MM.1S (cell line): ENCODE measurements around the gene SCAMP3.
A peak's percentile ranks its signal among the peaks of the same experiment; 100 is the strongest.

Experiments
- DNase-seq: peaks from one replicate; pipeline ENCODE4 v3.0.0-alpha.2; 2015
- H2AFZ ChIP-seq: fragments of 300-600 bp; sonication (generic); 2 replicates; pipeline ENCODE4 v1.6.0; 2016; ENCODE audit warnings: antibody characterized with exemption, low read length
- H3F3A ChIP-seq: fragments of 300-600 bp; sonication (generic); 2 replicates; pipeline ENCODE4 v1.6.1; 2016; ENCODE audit warnings: mild to moderate bottlenecking, antibody characterized with exemption, low read length, moderate library complexity, mixed read lengths; ENCODE audit not compliant: insufficient read depth
- H3K27ac ChIP-seq: fragments of 300-600 bp; sonication (generic); 2 replicates; pipeline ENCODE4 v1.5.1; 2016; ENCODE audit warnings: mild to moderate bottlenecking, low read length
- H3K27me3 ChIP-seq: fragments of 300-600 bp; sonication (generic); replicated peaks from 2 replicates; pipeline ENCODE4 v1.6.0; 2016; ENCODE audit warnings: low read length; ENCODE audit not compliant: insufficient read depth
- H3K36me3 ChIP-seq: fragments of 300-600 bp; sonication (generic); replicated peaks from 2 replicates; pipeline ENCODE4 v1.6.1; 2016; ENCODE audit warnings: mild to moderate bottlenecking, low read length, mixed read lengths; ENCODE audit not compliant: insufficient read depth
- H3K4me1 ChIP-seq: fragments of 300-600 bp; sonication (generic); 2 replicates; pipeline ENCODE4 v1.6.1; 2016; ENCODE audit warnings: low read length, mixed read lengths
- H3K4me2 ChIP-seq: fragments of 300-600 bp; sonication (generic); 2 replicates; pipeline ENCODE4 v1.6.0; 2016; ENCODE audit warnings: low read depth, low read length
- H3K4me3 ChIP-seq: fragments of 300-600 bp; sonication (generic); 2 replicates; pipeline ENCODE4 v1.5.1; 2016; ENCODE audit warnings: low read length, mixed read lengths
- H3K79me2 ChIP-seq: fragments of 300-600 bp; sonication (generic); 2 replicates; pipeline ENCODE4 v1.6.1; 2016; ENCODE audit warnings: mixed run types, low read length, mixed read lengths
- H3K9ac ChIP-seq: fragments of 300-600 bp; sonication (generic); 2 replicates; pipeline ENCODE4 v1.6.1; 2016; ENCODE audit warnings: low read length, mixed read lengths
- H3K9me2 ChIP-seq: fragments of 300-600 bp; sonication (generic); replicated peaks from 2 replicates; pipeline ENCODE4 v1.6.1; 2016; ENCODE audit warnings: mild to moderate bottlenecking, low read length, mixed read lengths; ENCODE audit not compliant: insufficient read depth
- H3K9me3 ChIP-seq: fragments of 300-600 bp; sonication (generic); replicated peaks from 2 replicates; pipeline ENCODE4 v1.6.1; 2016; ENCODE audit warnings: mild to moderate bottlenecking, low read length, mixed read lengths; ENCODE audit not compliant: insufficient read depth
- H4K20me1 ChIP-seq: fragments of 300-600 bp; sonication (generic); 2 replicates; pipeline ENCODE4 v1.6.1; 2016; ENCODE audit warnings: mild to moderate bottlenecking, low read length, moderate library complexity, mixed read lengths; ENCODE audit not compliant: insufficient read depth
- EZH2 ChIP-seq: fragments of 300-600 bp; sonication (generic); optimal IDR thresholded peaks from 2 replicates; pipeline ENCODE3; 2017; ENCODE audit warnings: low read depth, mild to moderate bottlenecking, antibody characterized with exemption, low read length, mixed read lengths
- EZH2phosphoT487 ChIP-seq: fragments of 300-600 bp; sonication (generic); IDR thresholded peaks from 2 replicates; pipeline ENCODE4 v1.6.1; 2018; ENCODE audit warnings: antibody characterized with exemption, low read length
- TF ChIP-seq, protein P1 (sequence below): fragments of 300-600 bp; sonication (generic); IDR thresholded peaks from 2 replicates; pipeline ENCODE4 v1.5.1; 2016; ENCODE audit warnings: antibody characterized with exemption, low read length, mixed read lengths

Gene SCAMP3

DNA sequence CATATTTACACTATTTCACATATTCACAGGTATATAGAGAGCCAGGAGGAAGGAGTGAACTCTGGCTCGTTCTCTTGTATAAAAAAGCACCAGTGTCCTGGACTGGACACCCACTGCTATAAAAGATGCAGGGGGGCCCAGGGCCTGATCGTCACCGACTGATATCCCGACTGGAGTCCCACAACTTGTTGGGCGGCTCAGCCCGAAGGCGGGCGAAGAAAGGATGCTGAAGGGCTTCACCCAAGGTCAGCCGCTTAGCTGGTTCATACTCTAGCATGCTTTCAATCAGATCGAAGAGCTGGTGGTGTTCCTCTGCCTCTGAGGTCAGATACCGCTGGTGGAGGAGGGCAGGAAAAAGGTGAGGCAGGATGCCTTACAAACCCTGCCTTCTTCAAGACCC lies 907 bp upstream of the SCAMP3 start:
- H3K27me3 ChIP-seq = no peaks in the 10 kb centered on the region
- H3K9ac ChIP-seq = no peak overlapping the region
- H3F3A ChIP-seq = peaks cover 37% of the 10 kb centered on the region
- H3K4me3 ChIP-seq = no peak overlapping the region
- H4K20me1 ChIP-seq = no peaks in the 10 kb centered on the region
- H3K9me3 ChIP-seq = no peaks in the 10 kb centered on the region
- peaks cover 13% of the 10 kb centered on the region; the same call in 1 of the 2 replicates for H3K4me1 ChIP-seq
- TF ChIP-seq, protein P1, sequence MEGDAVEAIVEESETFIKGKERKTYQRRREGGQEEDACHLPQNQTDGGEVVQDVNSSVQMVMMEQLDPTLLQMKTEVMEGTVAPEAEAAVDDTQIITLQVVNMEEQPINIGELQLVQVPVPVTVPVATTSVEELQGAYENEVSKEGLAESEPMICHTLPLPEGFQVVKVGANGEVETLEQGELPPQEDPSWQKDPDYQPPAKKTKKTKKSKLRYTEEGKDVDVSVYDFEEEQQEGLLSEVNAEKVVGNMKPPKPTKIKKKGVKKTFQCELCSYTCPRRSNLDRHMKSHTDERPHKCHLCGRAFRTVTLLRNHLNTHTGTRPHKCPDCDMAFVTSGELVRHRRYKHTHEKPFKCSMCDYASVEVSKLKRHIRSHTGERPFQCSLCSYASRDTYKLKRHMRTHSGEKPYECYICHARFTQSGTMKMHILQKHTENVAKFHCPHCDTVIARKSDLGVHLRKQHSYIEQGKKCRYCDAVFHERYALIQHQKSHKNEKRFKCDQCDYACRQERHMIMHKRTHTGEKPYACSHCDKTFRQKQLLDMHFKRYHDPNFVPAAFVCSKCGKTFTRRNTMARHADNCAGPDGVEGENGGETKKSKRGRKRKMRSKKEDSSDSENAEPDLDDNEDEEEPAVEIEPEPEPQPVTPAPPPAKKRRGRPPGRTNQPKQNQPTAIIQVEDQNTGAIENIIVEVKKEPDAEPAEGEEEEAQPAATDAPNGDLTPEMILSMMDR = no peak
- TF ChIP-seq EZH2phosphoT487 = no peak
- no peak for TF ChIP-seq EZH2
- peaks cover 29% of the 10 kb centered on the region for H3K79me2 ChIP-seq
- DNase-seq = no peak
- H3K4me2 ChIP-seq = peak overlapping the region; percentile 86; the same call in 1 of the 2 replicates
- H3K36me3 ChIP-seq = peaks cover 23% of the 10 kb centered on the region
- no peaks in the 10 kb centered on the region for H3K9me2 ChIP-seq
- no peak overlapping the region for H2AFZ ChIP-seq
- no peak overlapping the region for H3K27ac ChIP-seq

- peaks cover 13% of the 10 kb centered on the region; the same call in 1 of the 2 replicates for H3K4me1 ChIP-seq
- no peaks in the 10 kb centered on the region for H3K9me2 ChIP-seq
- H3K36me3 ChIP-seq = peaks cover 10% of the 10 kb centered on the region; the same call in 1 of the 2 replicates
- H3K9ac ChIP-seq = peak overlapping the region; percentile 79
- no peak for TF ChIP-seq EZH2phosphoT487
- TF ChIP-seq EZH2 = no peak
- TF ChIP-seq, protein P1 = no peak
- no peaks in the 10 kb centered on the region for H3K27me3 ChIP-seq
- H3K9me3 ChIP-seq = no peaks in the 10 kb centered on the region
- H3F3A ChIP-seq = peaks cover 41% of the 10 kb centered on the region
- peak overlapping the region; percentile 39; the same call in 1 of the 2 replicates for H3K27ac ChIP-seq
- peak overlapping the region; percentile 86 for H3K4me2 ChIP-seq
- peaks cover 25% of the 10 kb centered on the region for H3K79me2 ChIP-seq
- H3K4me3 ChIP-seq = peak overlapping the region; percentile 90
- no peaks in the 10 kb centered on the region for H4K20me1 ChIP-seq
- H2AFZ ChIP-seq = peak overlapping the region; percentile 68
- DNase-seq = peak; percentile 45
These were observed 688 bp downstream of the SCAMP3 start for GRCh38 chr1:155261493-155261851.

GRCh38 chr1:155260276-155260675 lies 1.9 kb downstream of the SCAMP3 start:
- Histone ChIP-seq H3K79me2 (peaks cover 25% of the 10 kb centered on the region), H4K20me1 (no peaks in the 10 kb centered on the region), H2AFZ (no peak overlapping the region), H3K9me2 (no peaks in the 10 kb centered on the region), H3K27me3 (no peaks in the 10 kb centered on the region), H3F3A (peaks cover 37% of the 10 kb centered on the region), H3K4me1 (peaks cover 13% of the 10 kb centered on the region; the same call in 1 of the 2 replicates), H3K4me2 (no peak overlapping the region), H3K9me3 (no peaks in the 10 kb centered on the region), H3K27ac (no peak overlapping the region), H3K36me3 (0 out of 2 replicates have a peak, but pooled peaks cover 2% of the 10 kb centered on the region), H3K9ac (no peak overlapping the region), H3K4me3 (no peak overlapping the region)
- no peak for DNase-seq
- TF ChIP-seq EZH2 = no peak

DNA sequence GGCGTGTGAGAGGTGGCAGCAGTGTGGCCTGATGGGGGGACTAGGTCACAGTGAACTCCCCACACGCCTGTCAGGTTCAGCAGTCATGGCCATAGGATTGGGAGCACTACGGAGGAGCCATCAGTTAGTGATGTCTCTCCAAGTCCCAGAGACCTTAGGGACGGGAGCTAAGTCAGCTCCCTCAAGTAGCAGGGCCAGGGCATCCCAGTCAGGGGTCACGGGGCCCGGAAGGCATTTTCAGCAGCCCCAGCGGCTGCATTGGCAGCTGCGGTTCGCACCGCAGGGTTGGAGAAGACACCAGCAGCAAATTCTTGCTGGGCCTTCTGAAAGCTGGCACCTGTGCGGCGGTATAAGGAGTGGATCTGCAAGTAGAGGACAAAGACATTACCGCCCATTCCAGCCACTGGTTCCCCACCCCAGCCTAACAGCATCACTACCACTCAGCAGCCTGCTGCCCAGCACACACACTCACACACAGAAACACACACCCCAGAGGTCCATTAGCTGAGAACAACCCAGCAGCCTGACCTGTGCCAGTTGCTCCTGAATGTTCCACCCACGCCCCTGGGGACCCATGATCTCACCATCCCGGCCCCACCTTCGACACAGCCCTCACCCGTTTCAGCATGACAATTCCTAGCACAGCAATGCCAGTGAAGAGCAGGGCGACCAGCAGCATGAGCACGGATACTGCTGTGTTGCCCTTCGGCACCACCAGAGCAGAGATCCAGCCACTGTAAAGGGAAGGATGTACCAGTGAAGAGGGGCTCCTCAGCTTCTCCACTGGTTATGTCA lies 5.9 kb downstream of the SCAMP3 start:
- Histone ChIP-seq H4K20me1 (no peaks in the 10 kb centered on the region), H3F3A (peaks cover 16% of the 10 kb centered on the region), H3K27ac (no peak overlapping the region), H3K79me2 (peaks cover 24% of the 10 kb centered on the region), H3K36me3 (0 out of 2 replicates have a peak, but pooled peaks cover 2% of the 10 kb centered on the region), H2AFZ (no peak overlapping the region), H3K9me3 (no peaks in the 10 kb centered on the region), H3K4me1 (peaks cover 14% of the 10 kb centered on the region), H3K4me2 (peak overlapping the region; percentile 95; the same call in 1 of the 2 replicates), H3K9me2 (no peaks in the 10 kb centered on the region), H3K4me3 (no peak overlapping the region), H3K9ac (no peak overlapping the region), H3K27me3 (no peaks in the 10 kb centered on the region)
- no peak for DNase-seq
- TF ChIP-seq, protein P1 = no peak
- no peak for TF ChIP-seq EZH2phosphoT487
- no peak for TF ChIP-seq EZH2
